B cell (primary cell): Measurements from ENCODE around the gene CFHR5.

ENCODE experiments used
- CTCF ChIP-seq: fragments of 200-600 bp; IDR thresholded peaks from one replicate; pipeline ENCODE4 v1.8.0; 2022; ENCODE audit warnings: antibody characterized with exemption, mild to moderate bottlenecking
- EZH2 ChIP-seq: IDR thresholded peaks from 2 replicates; pipeline ENCODE4 v1.6.1; 2012; ENCODE audit warnings: borderline replicate concordance, low read depth, mild to moderate bottlenecking, moderate library complexity, low read length; ENCODE audit not compliant: insufficient read depth, poor library complexity, severe bottlenecking

DNA sequence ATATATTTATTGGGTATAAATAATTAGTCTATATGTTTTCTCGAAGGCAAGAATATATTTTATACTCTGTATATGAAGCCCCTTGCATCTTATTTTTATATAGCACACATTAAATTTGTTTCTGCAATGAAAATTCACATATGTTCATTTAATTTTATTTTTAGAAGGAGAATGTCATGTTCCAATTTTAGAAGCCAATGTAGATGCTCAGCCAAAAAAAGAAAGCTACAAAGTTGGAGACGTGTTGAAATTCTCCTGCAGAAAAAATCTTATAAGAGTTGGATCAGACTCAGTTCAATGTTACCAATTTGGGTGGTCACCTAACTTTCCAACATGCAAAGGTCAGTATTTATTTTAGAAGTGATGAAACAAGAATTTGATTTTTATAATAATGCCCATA, 16.6 kb downstream of the CFHR5 start:
- TF ChIP-seq CTCF (no peak), EZH2 (no peak)
